GM13977 (cell line): ENCODE measurements around the gene CFAP69.

ENCODE experiments used
- DNase-seq: peaks from one replicate; pipeline ENCODE4 v3.0.0; 2012; ENCODE audit warnings: low spot score
- CTCF ChIP-seq: IDR thresholded peaks from 2 replicates; pipeline ENCODE4 v1.5.1; 2012; ENCODE audit warnings: mild to moderate bottlenecking, control low read depth; ENCODE audit not compliant: insufficient read depth; ENCODE audit errors: extremely low read depth, missing control alignments
- in situ Hi-C: fragments of 300-500 bp; cut with MboI; formaldehyde crosslinking; loops from one replicate; pipeline ENCODE4 v1.12.0; 2022; ENCODE audit warnings: low sequenced_read_pairs, low pct_unique_long_range_greater_than_20kb, mixed read lengths, inconsistent platforms; ENCODE audit not compliant: unreplicated experiment

The CFAP69 gene

GRCh38 chr7:90244909-90245851, at the start of gene CFAP69:
TSS of gene CFAP69 (plus strand) at chr7:90245174. CDS start at chr7:90245425, 251 bp downstream.
- TF ChIP-seq CTCF, result no peak
- DNase-seq, result peak; percentile 76
- in situ Hi-C loops, result no loop called here

- in situ Hi-C loops, result no loop called here
- TF ChIP-seq CTCF, result no peak
Observed at GRCh38 chr7:90201500-90202195, 43.3 kb upstream of the CFAP69 start.

DNA sequence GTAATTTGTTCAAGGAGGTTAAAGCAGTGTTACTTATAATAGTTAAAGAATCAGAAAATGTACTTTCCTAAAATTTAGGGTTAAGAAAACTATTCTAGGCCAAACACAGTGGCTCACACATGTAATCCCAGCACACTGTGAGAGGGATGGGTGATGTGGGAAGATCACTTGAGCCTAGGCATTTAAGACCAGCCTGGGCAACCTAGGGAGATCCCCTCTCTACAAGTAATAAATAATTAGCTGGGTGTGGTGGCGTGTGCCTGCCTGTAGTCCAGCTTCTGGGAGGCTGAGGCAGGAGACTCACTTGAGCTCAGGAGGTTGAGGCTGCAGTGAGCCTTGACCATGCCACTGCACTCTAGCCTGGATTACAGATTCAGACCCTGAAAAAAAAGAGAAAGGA, 37.0 kb upstream of the CFAP69 start:
- in situ Hi-C loops, result no loop called here
- TF ChIP-seq CTCF, result no peak
- no peak for DNase-seq

More at GRCh38 chr7:90201500-90202195, 43.3 kb upstream of the CFAP69 start:
- no peak for DNase-seq

DNA sequence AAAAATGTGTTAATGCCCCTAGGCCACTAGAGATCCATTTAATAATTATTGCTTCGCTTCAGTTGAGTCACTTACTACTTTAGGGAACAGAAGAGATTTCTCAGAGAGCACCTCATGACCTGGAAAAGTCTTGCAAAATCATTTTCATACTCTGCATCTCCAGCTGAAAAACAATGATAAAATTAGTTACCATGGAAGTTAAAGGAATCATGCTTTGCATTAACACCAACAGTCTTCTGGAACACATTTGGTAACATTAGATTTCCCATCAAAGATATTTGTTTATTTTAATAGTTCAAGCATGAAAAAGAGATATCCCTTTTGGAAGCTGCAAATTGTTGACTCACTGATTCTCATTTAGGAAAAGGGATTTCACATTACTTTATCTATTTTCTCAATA, 35.2 kb upstream of the CFAP69 start:
- DNase-seq, result no peak
- in situ Hi-C loops, result no loop called here
- TF ChIP-seq CTCF, result no peak

- no peak for DNase-seq
- TF ChIP-seq CTCF, result no peak
- in situ Hi-C loops, result no loop called here
Observed at GRCh38 chr7:90210475-90210874, 34.5 kb upstream of the CFAP69 start.

DNA sequence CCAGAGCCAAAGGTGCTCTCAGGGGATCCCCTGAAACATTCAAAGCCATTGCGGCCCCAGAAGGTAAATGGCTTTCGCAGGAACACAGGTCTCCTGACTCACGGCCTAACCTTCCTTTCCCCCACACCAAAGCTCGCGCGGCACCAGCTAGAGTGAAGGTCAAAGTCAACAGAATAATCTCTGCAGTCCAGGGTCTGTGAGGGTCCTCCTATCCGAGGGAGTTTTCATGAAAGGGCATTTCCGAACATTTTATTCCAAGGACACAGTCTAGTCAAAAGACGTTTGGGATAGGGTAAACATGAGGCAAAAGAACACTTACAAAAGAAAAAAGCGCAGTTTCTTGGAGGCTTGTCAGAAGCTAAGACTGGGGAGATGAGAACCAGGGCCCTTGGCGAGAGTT, 34.0 kb upstream of the CFAP69 start:
- no peak for TF ChIP-seq CTCF
- peak; percentile 10 for DNase-seq
- in situ Hi-C loops, result no loop called here
